H1 (cell line): ENCODE results near the gene NT5DC1. TPM values are rescaled to one million over a fixed set of nuclear protein-coding genes. Genes with fewer than 3 reads are reported as not detected.

ENCODE experiments used
- GTF2F1 ChIP-seq: IDR thresholded peaks from 2 replicates; pipeline ENCODE4 v1.6.1; 2012; ENCODE audit warnings: low read depth, low read length, improper control_type of control experiment, borderline replicate concordance
- KDM4A ChIP-seq: IDR thresholded peaks from one replicate; pipeline ENCODE4 v1.7.1; 2012; ENCODE audit warnings: low read depth, mild to moderate bottlenecking, moderate library complexity, low read length, inconsistent platforms; ENCODE audit not compliant: severe bottlenecking
- SP2 ChIP-seq: IDR thresholded peaks from 2 replicates; pipeline ENCODE4 v1.6.1; 2012; ENCODE audit warnings: mild to moderate bottlenecking, low read length, inconsistent platforms
- SRF ChIP-seq: IDR thresholded peaks from 2 replicates; pipeline ENCODE4 v1.6.1; 2011; ENCODE audit warnings: mild to moderate bottlenecking, low read depth, low read length, moderate library complexity
- polyA plus RNA-seq, 7 experiments: library from polyadenylated mRNA; depleted of rRNA in 3 of 7; stranded (reverse) in 5 of 7; unstranded in 2 of 7; fragments of >200 nt in 5 of 7; fragments of 200-250 nt in 2 of 7; gene quantifications; 1 replicate in 5 of 7; 2 replicates in 1 of 7; 4 replicates in 1 of 7; pipeline versions ENCODE4 v1.2.1 to v1.2.3, GENCODE V29; 2011 to 2013; ENCODE audit warnings: missing spikeins in 2 of 7, mixed read lengths in 2 of 7
- total RNA-seq: library from RNA; stranded (reverse); fragmentation: NEBNext Ultra II Directional; extraction: Animal tissue kit (Norgen Biotek cat#: 25700); gene quantifications from 2 replicates; pipeline ENCODE4 v1.2.1, GENCODE V29; 2021
- TF ChIP-seq, protein P1 (sequence below): fragments of 300-600 bp; sonication (generic); IDR thresholded peaks from 2 replicates; pipeline ENCODE4 v1.7.1; 2012; ENCODE audit warnings: low read length, moderate library complexity, mild to moderate bottlenecking, inconsistent platforms; ENCODE audit not compliant: insufficient replicate concordance
- TF ChIP-seq, protein P2 (sequence below): IDR thresholded peaks from 2 replicates; pipeline ENCODE4 v1.6.1; 2012; ENCODE audit warnings: inconsistent platforms
- TF ChIP-seq, protein P3 (sequence below), 3 experiments: IDR thresholded peaks; 1 replicate in 2 of 3; 2 replicates in 1 of 3; pipeline versions ENCODE4 v1.5.1 to v1.6.1; 2011; ENCODE audit warnings: low read length in 3 of 3, mild to moderate bottlenecking in 3 of 3, inconsistent platforms in 2 of 3, low read depth in 1 of 3, moderate library complexity in 1 of 3; ENCODE audit not compliant: insufficient read depth in 1 of 3; ENCODE audit errors: control extremely low read depth in 1 of 3

Gene NT5DC1
- total and polyA plus RNA-seq, 2 of the 8 experiments (the other 6 are each of a cell fraction or from before 2014, with no cell fraction given) = 25.3 to 72.7 TPM

DNA sequence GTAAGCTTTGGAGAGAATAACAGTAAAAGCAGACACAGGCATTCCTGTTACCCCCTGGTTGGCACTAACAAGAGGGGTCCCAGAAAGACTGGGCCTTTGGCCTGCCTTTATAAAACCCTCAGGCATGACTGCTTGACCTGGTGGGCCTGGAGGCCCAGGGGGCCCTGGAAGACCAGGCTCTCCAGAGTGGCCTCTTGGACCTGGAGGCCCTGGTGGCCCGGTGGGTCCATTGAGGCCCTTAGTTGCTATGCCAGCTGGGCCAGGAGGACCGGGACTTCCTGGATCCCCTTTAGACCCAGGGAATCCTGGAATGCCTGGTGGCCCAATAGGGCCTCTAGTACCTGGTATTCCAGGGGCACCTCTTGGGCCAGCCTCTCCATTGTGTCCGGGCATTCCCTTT, 19.8 kb downstream of the NT5DC1 start (continued):
- TF ChIP-seq, protein P1, sequence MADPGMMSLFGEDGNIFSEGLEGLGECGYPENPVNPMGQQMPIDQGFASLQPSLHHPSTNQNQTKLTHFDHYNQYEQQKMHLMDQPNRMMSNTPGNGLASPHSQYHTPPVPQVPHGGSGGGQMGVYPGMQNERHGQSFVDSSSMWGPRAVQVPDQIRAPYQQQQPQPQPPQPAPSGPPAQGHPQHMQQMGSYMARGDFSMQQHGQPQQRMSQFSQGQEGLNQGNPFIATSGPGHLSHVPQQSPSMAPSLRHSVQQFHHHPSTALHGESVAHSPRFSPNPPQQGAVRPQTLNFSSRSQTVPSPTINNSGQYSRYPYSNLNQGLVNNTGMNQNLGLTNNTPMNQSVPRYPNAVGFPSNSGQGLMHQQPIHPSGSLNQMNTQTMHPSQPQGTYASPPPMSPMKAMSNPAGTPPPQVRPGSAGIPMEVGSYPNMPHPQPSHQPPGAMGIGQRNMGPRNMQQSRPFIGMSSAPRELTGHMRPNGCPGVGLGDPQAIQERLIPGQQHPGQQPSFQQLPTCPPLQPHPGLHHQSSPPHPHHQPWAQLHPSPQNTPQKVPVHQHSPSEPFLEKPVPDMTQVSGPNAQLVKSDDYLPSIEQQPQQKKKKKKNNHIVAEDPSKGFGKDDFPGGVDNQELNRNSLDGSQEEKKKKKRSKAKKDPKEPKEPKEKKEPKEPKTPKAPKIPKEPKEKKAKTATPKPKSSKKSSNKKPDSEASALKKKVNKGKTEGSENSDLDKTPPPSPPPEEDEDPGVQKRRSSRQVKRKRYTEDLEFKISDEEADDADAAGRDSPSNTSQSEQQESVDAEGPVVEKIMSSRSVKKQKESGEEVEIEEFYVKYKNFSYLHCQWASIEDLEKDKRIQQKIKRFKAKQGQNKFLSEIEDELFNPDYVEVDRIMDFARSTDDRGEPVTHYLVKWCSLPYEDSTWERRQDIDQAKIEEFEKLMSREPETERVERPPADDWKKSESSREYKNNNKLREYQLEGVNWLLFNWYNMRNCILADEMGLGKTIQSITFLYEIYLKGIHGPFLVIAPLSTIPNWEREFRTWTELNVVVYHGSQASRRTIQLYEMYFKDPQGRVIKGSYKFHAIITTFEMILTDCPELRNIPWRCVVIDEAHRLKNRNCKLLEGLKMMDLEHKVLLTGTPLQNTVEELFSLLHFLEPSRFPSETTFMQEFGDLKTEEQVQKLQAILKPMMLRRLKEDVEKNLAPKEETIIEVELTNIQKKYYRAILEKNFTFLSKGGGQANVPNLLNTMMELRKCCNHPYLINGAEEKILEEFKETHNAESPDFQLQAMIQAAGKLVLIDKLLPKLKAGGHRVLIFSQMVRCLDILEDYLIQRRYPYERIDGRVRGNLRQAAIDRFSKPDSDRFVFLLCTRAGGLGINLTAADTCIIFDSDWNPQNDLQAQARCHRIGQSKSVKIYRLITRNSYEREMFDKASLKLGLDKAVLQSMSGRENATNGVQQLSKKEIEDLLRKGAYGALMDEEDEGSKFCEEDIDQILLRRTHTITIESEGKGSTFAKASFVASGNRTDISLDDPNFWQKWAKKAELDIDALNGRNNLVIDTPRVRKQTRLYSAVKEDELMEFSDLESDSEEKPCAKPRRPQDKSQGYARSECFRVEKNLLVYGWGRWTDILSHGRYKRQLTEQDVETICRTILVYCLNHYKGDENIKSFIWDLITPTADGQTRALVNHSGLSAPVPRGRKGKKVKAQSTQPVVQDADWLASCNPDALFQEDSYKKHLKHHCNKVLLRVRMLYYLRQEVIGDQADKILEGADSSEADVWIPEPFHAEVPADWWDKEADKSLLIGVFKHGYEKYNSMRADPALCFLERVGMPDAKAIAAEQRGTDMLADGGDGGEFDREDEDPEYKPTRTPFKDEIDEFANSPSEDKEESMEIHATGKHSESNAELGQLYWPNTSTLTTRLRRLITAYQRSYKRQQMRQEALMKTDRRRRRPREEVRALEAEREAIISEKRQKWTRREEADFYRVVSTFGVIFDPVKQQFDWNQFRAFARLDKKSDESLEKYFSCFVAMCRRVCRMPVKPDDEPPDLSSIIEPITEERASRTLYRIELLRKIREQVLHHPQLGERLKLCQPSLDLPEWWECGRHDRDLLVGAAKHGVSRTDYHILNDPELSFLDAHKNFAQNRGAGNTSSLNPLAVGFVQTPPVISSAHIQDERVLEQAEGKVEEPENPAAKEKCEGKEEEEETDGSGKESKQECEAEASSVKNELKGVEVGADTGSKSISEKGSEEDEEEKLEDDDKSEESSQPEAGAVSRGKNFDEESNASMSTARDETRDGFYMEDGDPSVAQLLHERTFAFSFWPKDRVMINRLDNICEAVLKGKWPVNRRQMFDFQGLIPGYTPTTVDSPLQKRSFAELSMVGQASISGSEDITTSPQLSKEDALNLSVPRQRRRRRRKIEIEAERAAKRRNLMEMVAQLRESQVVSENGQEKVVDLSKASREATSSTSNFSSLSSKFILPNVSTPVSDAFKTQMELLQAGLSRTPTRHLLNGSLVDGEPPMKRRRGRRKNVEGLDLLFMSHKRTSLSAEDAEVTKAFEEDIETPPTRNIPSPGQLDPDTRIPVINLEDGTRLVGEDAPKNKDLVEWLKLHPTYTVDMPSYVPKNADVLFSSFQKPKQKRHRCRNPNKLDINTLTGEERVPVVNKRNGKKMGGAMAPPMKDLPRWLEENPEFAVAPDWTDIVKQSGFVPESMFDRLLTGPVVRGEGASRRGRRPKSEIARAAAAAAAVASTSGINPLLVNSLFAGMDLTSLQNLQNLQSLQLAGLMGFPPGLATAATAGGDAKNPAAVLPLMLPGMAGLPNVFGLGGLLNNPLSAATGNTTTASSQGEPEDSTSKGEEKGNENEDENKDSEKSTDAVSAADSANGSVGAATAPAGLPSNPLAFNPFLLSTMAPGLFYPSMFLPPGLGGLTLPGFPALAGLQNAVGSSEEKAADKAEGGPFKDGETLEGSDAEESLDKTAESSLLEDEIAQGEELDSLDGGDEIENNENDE = no peak
- TF ChIP-seq, protein P2, sequence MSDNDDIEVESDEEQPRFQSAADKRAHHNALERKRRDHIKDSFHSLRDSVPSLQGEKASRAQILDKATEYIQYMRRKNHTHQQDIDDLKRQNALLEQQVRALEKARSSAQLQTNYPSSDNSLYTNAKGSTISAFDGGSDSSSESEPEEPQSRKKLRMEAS = no peak
- TF ChIP-seq, protein P3, sequence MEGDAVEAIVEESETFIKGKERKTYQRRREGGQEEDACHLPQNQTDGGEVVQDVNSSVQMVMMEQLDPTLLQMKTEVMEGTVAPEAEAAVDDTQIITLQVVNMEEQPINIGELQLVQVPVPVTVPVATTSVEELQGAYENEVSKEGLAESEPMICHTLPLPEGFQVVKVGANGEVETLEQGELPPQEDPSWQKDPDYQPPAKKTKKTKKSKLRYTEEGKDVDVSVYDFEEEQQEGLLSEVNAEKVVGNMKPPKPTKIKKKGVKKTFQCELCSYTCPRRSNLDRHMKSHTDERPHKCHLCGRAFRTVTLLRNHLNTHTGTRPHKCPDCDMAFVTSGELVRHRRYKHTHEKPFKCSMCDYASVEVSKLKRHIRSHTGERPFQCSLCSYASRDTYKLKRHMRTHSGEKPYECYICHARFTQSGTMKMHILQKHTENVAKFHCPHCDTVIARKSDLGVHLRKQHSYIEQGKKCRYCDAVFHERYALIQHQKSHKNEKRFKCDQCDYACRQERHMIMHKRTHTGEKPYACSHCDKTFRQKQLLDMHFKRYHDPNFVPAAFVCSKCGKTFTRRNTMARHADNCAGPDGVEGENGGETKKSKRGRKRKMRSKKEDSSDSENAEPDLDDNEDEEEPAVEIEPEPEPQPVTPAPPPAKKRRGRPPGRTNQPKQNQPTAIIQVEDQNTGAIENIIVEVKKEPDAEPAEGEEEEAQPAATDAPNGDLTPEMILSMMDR (IDR thresholded peaks at IDR 0.05; ENCODE audit: control extremely low read depth in 1 of 3, insufficient read depth in 1 of 3, low read depth in 1 of 3, low read length in 3 of 3) = no peak
- no peak for TF ChIP-seq GTF2F1
- TF ChIP-seq SP2 = no peak
- TF ChIP-seq SRF = no peak
- no peak for TF ChIP-seq KDM4A
- TF ChIP-seq, all 59 proteins: peak for 0
